CD4-positive, alpha-beta T cell treated with Interleukin-21 for 1 hour (primary cell): Measurements from ENCODE around the gene DGAT2.
A peak's percentile ranks its signal among the peaks of the same experiment; 100 is the strongest.

Experiments used
- DNase-seq: peaks from one replicate; pipeline ENCODE4 v3.0.0-alpha.2; 2020

Gene DGAT2

DNA sequence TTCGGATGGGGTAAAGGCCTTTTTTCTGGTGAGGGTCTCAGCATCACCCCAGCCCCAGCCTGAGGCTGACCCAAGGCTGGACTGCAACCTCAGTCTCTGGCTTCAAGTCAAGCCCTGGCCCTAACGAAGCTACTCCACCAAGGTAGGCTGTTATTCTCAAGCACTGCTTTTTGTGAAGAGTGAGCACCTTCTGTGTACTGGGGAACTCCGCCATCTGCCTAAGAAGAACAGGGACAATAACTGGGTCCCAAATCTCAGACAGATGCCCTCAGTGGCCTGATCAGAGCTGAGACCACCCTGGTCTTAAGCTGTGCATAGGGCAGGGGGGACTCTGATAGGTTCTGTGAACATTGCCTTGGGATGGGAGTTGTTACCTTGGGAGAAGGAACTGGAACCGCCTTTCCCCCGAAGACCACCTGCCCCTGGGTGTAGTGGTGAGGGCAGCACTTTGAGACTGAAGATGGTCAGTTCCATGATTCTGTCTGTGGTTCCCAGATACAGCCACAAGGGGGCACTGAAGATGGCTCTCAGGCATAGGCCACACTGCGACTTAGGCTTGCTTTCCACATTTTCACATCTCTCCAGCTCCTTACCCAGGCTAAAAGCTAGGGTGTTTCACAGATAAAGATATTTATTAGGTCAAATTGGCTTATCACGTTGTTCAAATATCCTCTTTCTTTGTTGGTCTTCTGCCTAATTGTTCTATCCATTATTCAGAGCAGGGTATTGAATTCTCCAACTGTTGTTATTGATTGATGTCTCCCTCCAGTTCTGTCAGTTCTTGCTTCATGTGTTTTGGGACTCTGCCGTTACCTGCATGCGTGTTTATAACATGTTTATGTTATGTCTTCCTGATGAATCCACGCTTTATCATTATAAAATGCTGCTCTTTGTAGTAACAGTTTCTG lies 34.6 kb downstream of the DGAT2 start:
- peak; percentile 75 for DNase-seq

- no peak for DNase-seq
Measured at GRCh38 chr11:75809111-75809510, 40.5 kb downstream of the DGAT2 start.

DNA sequence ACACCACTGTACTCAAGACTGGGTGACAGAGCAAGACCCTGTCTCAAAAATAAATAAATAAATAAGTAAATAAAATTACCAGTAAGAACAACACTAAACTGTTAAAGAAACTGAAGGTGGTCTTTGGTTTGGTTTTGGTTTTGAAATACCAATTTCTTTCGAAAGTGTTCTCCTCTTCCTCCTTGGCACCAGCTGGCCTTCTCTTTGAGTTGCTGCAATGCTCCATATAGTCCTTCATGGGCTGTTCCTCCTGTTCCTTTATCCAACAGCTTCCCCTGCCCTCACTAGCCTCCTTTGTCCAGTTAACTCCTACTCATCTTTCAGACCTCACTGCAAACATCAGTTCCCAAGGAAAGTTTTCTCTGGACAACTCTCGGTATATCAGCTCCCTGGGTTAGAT lies 41.4 kb downstream of the DGAT2 start:
- DNase-seq = no peak

DNA sequence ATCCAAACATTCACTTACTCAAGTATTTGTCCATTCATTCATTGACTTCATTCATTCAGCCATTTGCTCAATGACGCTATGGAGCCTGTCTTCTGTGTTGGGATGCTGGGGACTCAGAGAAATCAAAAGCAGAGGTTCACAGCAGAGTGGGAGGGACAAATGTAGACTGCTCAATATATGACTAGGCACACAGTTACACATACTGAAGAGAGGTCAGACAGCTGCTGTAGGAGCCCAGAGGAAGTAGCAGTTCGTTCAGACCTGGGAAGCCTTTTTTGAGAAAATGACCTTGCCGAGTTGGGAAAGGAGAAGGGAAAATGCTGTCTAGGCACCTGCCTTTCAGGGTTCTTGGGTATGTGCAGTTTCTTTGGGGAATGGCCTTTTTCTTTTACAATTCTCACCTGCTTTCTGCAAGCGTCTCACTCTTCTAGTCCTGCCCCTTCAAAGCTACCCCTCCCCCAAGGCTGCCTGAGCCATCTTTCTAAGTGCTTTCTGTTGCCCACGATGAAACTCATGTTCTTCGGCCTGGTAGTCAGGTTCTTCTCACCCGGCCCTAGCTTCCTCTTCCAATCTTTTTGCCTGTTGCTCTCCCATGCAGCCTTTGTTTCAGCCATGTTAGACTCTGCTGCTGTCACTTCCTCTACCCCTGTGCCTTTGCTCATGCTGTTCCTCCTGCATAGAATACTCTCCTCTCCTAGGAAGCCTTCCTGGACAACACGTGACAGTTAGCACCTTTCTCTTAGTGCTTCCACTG lies 42.2 kb downstream of the DGAT2 start:
- DNase-seq = no peak

DNA sequence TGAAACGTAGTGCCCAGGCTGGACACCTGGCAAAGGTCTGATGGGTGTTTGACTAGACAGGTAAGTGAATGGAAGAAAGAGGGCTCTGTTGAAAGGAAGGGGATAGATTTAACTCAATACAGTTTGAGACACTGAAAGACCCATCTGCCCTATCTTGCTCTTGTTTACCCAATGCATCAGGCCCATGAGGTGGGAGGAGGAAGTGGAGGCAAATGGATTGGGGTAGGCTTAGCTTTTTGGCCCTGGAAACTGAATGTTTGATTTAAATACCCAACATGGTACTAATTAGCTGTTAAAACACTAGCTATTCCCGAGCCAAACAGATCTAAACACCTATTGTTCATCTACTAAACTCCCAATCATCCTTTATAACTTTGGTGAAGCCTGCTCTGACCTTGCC lies 42.9 kb downstream of the DGAT2 start:
- DNase-seq = no peak

DNA sequence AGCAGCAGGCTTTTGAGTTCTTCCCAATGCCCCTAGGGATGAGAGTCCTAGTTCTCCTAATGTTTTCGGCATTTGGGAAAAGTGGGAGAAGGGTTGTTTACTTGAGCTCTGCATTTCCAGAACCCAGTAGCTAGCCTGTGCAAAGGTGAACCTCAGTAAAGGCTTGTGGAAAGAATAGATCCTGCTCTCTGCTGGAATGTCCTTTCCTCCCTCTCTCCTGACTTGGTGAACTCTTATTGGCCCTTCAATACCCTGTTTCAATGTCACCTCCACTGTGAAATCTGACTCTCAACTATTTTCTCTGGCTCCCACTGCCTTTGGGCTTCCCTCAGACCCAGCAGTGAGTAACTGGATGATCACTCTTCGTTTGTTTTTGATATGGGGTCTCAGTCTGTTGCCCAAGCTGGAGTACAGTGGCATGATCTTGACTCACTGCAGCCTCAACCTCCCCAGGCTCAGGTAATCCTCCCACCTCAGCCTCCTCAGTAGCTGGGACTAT lies 44.0 kb downstream of the DGAT2 start:
- no peak for DNase-seq

GRCh38 chr11:75813124-75813523 lies 44.5 kb downstream of the DGAT2 start:
- no peak for DNase-seq

GRCh38 chr11:75813622-75814039 lies 45.1 kb downstream of the DGAT2 start:
- DNase-seq = no peak

GRCh38 chr11:75814363-75814676 lies 45.7 kb downstream of the DGAT2 start:
- no peak for DNase-seq

DNA sequence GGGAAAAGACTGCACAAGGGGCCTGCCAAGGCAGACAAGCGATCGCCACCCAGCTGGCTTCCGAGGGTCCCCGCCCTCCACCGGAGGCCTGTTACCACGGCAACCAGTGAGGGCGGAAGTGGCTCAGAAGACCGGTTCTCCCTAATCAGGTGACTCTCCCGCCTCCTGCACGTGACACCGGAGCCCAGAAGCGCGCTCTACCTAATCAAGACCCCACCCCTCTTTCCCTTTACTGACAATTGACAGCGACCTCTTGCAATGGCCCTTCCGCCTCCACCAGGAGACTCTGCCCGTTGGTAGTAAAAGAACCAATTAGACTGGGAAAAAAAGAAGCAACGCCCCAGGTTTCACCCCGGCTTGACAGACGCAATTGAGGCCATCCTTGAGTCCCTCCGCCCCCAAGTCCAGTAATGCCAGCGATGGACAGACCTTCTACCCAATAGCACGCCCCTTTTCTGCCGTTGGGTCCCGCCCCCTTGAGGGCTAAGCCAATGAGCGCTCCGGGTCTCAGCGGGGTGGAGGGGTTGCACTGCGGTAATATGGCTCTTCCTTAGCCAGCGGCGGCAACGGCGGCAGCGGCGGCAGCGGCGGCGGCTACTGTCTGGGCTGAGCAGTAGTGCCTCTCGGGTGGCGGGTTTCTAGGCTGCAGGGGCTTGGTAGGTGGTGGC lies 46.2 kb downstream of the DGAT2 start, which contains the start of gene UVRAG:
Gene UVRAG (plus strand): TSS at position 534 of the 668 bp plus-strand sequence. CDS start 198 bp downstream, outside the sequence.
- peak; percentile 99 for DNase-seq

GRCh38 chr11:75815345-75816168 lies 47.0 kb downstream of the DGAT2 start:
- DNase-seq = peak; percentile 66

DNA sequence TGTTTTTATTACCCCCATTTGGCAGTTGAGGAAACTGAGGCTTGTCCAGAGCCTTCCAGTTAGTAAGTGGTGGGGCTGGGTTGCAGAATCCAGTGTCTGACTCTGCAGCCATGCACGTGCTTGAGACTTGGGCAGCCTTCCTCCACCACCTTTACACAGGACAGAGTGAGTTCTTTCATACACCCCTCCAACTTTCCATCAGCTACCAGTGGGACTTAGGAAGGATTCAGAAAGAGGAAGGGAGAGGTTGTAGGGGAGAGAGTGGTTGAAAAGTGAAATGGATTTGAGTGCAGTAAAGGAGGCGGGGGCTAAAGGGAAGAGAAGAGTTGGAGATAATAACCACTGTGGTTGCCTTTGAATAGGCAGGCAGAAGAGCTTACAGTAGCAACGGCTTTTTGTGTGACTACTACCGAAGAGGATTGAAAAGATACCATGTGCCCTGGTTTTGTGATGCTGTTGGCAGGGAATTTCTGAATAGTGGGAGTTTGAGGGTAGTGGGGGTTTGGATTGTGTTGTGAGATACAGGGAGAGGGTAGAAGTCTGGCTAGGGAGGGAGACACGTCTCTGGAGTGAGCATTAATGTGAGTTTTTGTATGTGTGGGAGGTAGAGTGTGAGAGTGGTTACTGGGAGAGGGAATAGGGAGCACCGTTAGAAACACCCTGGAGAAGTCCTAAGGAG lies 48.1 kb downstream of the DGAT2 start:
- DNase-seq = no peak

DNA sequence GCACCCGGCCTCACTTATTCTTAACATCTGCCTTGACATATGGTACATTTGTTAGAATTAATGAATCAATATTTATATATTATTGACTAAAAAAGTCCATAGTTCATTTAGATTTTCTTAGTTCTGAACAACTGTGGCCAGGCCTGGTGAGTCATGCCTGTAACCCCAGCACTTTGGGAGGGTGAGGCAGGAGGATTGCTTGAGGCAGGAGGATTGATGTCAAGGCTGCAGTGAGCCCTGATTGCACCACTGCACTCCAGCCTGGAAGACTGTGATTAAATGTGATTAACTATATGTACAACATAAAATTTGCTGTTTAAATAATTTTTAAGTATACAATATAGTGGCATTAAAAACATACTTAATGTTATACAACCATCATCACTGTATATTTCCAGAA lies 52.1 kb downstream of the DGAT2 start:
- no peak for DNase-seq

DNA sequence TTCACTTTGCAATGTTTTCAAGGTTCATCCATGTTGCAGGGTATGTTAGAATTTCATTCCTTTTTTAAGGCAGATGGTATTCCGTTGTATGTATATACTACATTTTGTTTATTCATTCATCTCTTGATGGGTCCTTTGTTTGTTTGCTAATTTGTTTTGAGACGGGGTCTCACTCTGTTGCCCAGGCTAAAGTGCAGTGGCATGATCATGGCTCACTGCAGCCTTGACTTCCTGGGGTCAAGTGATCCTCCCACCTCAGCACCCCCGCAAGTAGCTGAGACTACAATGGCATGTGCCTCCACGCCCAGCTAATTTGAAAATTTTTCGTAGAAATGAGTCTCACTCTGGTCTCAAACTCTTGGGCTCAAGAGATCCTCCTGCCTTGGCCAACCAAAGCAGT lies 52.6 kb downstream of the DGAT2 start:
- no peak for DNase-seq

GRCh38 chr11:75822541-75822940 lies 54.0 kb downstream of the DGAT2 start:
- DNase-seq = no peak

GRCh38 chr11:75823415-75823814 lies 54.8 kb downstream of the DGAT2 start:
- DNase-seq = no peak

- DNase-seq = no peak
Measured at GRCh38 chr11:75823946-75824345, 55.4 kb downstream of the DGAT2 start.

GRCh38 chr11:75826461-75827230 lies 58.1 kb downstream of the DGAT2 start:
- no peak for DNase-seq

DNA sequence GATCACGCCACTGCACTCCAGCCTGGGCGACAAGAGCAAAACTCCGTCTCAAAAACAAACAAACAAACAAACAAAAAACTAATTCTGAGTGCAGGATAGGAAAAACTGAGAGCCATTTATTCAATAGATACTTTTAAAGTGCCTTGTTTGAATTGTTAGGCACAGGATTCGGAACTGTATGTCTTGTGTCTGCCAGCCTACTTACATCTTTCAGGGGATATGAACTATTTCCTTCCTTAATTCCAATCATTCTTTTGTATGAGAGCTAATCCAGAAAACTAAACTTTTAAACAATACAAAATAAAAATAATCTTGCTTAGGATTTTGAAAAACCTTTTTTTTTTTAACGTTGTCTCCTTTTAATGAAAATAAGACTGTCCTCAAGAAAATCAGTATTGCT lies 59.0 kb downstream of the DGAT2 start:
- no peak for DNase-seq

DNA sequence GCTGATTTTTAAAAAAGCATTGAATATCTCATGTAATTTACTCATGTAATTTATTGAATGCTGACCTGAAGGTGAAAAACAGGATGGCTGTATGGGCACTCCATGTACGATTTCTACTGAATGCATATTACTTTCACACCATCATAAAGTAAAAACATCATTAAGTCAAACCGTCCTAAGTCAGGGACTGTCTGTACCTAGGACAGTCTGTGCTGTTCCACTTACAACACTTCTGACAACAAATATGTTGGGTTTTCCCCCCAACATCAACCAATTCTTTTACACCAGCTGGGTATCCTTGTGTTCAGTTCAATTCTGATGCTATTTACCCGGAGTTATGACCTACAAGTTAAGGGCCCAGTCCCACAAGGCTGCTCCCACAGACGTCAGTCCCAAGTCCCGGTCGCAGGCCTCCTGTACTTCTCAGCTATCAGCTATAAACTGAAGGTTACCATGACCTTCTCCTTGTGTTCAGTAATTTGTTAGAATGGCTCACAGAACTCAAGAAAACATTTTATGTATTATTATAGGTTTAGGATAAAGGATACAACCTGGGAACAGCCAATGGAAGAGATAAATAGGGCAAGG lies 63.4 kb downstream of the DGAT2 start:
- DNase-seq = no peak

- DNase-seq = no peak
Measured at GRCh38 chr11:75834728-75835127, 66.2 kb downstream of the DGAT2 start.
